HepG2 (cell line): ENCODE results near the gene ABCD4. TPM values are rescaled to one million over a fixed set of nuclear protein-coding genes. Genes with fewer than 3 reads are reported as not detected.

Experiments used
- ATAC-seq: fragments of 200-7000 bp; cut with Tn5 transposase; 3 replicates; pipeline ENCODE4 v1.9.1; 2020; ENCODE audit warnings: mild to moderate bottlenecking, moderate library complexity
- BruUV-seq: library from RNA; stranded (reverse); fragments of 400-500 nt; replicated peaks from 2 replicates; lab custom pipeline; 2021; lab: Mats Ljungman, UMichigan
- CTCF ChIA-PET: fragments of 300-600 bp; formaldehyde crosslinking; extraction: SDS; loops from one replicate; lab custom pipeline; 2021; ENCODE audit warnings: low total read pairs, inconsistent platforms, low intra/inter-chr PET ratio; lab: Yijun Ruan, JAX
- POLR2A ChIA-PET: fragments of 350-600 bp; sonication (Branson Sonifier 250); formaldehyde crosslinking; loops from one replicate; lab custom pipeline; 2020; ENCODE audit warnings: antibody characterized with exemption, inconsistent platforms; lab: Yijun Ruan, JAX
- DNase-seq: peaks from one replicate; pipeline ENCODE4 v3.0.0-alpha.2; 2015; ENCODE audit warnings: low spot score
- FAIRE-seq: peaks from 3 replicates; lab custom pipeline; 2011; peaks lifted over from hg19 to GRCh38; lab: Jason Lieb, UNC
- H2AFZ ChIP-seq: one replicate; pipeline ENCODE4 v1.6.1; 2011; ENCODE audit warnings: low read length, inconsistent platforms
- H3K27ac ChIP-seq: fragments of 300-600 bp; 3 replicates; pipeline ENCODE4 v1.8.0; 2011; ENCODE audit warnings: mixed run types, mild to moderate bottlenecking, mixed read lengths, low read length, inconsistent platforms; ENCODE audit not compliant: insufficient read depth; ENCODE audit errors: extremely low read length
- H3K27me3 ChIP-seq, 2 experiments: fragments of 200-600 bp in 1 of 2; 2 replicates in 1 of 2; 3 replicates in 1 of 2; pipeline versions ENCODE4 v1.6.0 to v1.8.0; 2011; ENCODE audit warnings: low read length in 2 of 2, mild to moderate bottlenecking in 2 of 2, moderate library complexity in 2 of 2, inconsistent platforms in 1 of 2; ENCODE audit not compliant: insufficient read depth in 2 of 2, control insufficient read depth in 1 of 2
- H3K36me3 ChIP-seq, 2 experiments: fragments of 200-600 bp in 1 of 2; replicated peaks in 1 of 2; 2 replicates in 1 of 2; 3 replicates in 1 of 2; pipeline versions ENCODE4 v1.5.1 to v1.8.0; 2011; ENCODE audit warnings: low read length in 2 of 2, inconsistent platforms in 1 of 2; ENCODE audit not compliant: insufficient read depth in 2 of 2, control insufficient read depth in 1 of 2
- H3K4me1 ChIP-seq: 2 replicates; pipeline ENCODE4 v1.5.1; 2012; ENCODE audit warnings: low read length, inconsistent platforms; ENCODE audit not compliant: insufficient read depth
- H3K4me2 ChIP-seq: 2 replicates; pipeline ENCODE4 v1.6.0; 2011; ENCODE audit warnings: low read depth, low read length, inconsistent platforms
- H3K4me3 ChIP-seq, 3 experiments: fragments of 200-600 bp in 1 of 3; sonication (generic), shearing (Covaris generic) in 1 of 3; replicated peaks in 1 of 3; 2 replicates each; pipeline ENCODE4 v1.5.1; 2011 to 2016; ENCODE audit warnings: low read length in 3 of 3, inconsistent platforms in 2 of 3, low read depth in 2 of 3, mild to moderate bottlenecking in 2 of 3, control low read depth in 1 of 3, mixed read lengths in 1 of 3; ENCODE audit not compliant: insufficient read depth in 1 of 3
- H3K79me2 ChIP-seq: one replicate; pipeline ENCODE4 v1.6.1; 2011; ENCODE audit warnings: low read length, inconsistent platforms; ENCODE audit not compliant: insufficient read depth
- H3K9ac ChIP-seq: 2 replicates; pipeline ENCODE4 v1.6.0; 2011; ENCODE audit warnings: mild to moderate bottlenecking, low read depth, low read length, inconsistent platforms; ENCODE audit not compliant: insufficient read depth
- H3K9me3 ChIP-seq: 2 replicates; pipeline ENCODE4 v1.5.1; 2012; ENCODE audit warnings: mild to moderate bottlenecking, low read length
- H4K20me1 ChIP-seq: 2 replicates; pipeline ENCODE4 v1.6.0; 2011; ENCODE audit warnings: inconsistent platforms, mild to moderate bottlenecking, low read length, moderate library complexity; ENCODE audit not compliant: insufficient read depth
- GABPA ChIP-seq, 2 experiments: IDR thresholded peaks; 2 replicates each; pipeline ENCODE4 v1.6.1; 2011 to 2016; ENCODE audit warnings: low read depth in 2 of 2, low read length in 1 of 2, missing biosample characterization in 1 of 2, missing genetic modification characterization in 1 of 2
- HNRNPL ChIP-seq: fragments of 200-400 bp; formaldehyde crosslinking; IDR thresholded peaks from 2 replicates; pipeline ENCODE4 v1.6.1; 2017; ENCODE audit warnings: mild to moderate bottlenecking, low read depth, low read length
- HOXA3 ChIP-seq: sonication (generic); formaldehyde crosslinking; IDR thresholded peaks from 2 replicates; pipeline ENCODE4 v1.5.0; 2020; ENCODE audit warnings: missing genetic modification reagents
- MYC ChIP-seq: sonication (generic); formaldehyde crosslinking; IDR thresholded peaks from 2 replicates; pipeline ENCODE4 v1.9.0; 2021; ENCODE audit warnings: missing genetic modification reagents, borderline replicate concordance
- PAX8 ChIP-seq: sonication (generic); formaldehyde crosslinking; IDR thresholded peaks from 2 replicates; pipeline ENCODE4 v1.8.0; 2022; ENCODE audit warnings: mild to moderate bottlenecking, missing genetic modification reagents, borderline replicate concordance
- PAXIP1 ChIP-seq: sonication (generic); formaldehyde crosslinking; conservative IDR thresholded peaks from 2 replicates; pipeline ENCODE4 v1.4.0; 2020; ENCODE audit warnings: mild to moderate bottlenecking, missing genetic modification reagents, moderate library complexity
- RORA ChIP-seq: sonication (generic); formaldehyde crosslinking; IDR thresholded peaks from 2 replicates; pipeline ENCODE4 v1.5.0; 2020; ENCODE audit warnings: mild to moderate bottlenecking, missing genetic modification reagents, moderate library complexity
- RXRA ChIP-seq: sonication (generic); formaldehyde crosslinking; IDR thresholded peaks from 2 replicates; pipeline ENCODE4 v1.5.1; 2020; ENCODE audit warnings: missing genetic modification reagents
- SSRP1 ChIP-seq: IDR thresholded peaks from 2 replicates; pipeline ENCODE4 v1.6.1; 2016; ENCODE audit warnings: control low read depth
- TFDP2 ChIP-seq: sonication (generic); formaldehyde crosslinking; IDR thresholded peaks from 2 replicates; pipeline ENCODE4 v1.4.0; 2020; ENCODE audit warnings: missing genetic modification reagents
- ZNF496 ChIP-seq: sonication (generic); formaldehyde crosslinking; IDR thresholded peaks from 2 replicates; pipeline ENCODE4 v1.8.1; 2023; ENCODE audit warnings: mild to moderate bottlenecking, moderate library complexity, missing genetic modification reagents; ENCODE audit not compliant: insufficient replicate concordance
- ZNF550 ChIP-seq: sonication (generic); formaldehyde crosslinking; IDR thresholded peaks from 2 replicates; pipeline ENCODE4 v1.4.0; 2020; ENCODE audit warnings: mild to moderate bottlenecking, missing genetic modification reagents, borderline replicate concordance
- WGBS: methylation state at CpG from one replicate; pipeline ENCODE4 v1.1.6; 2017; ENCODE audit warnings: low lambda C conversion rate; 5-methylcytosine and 5-hydroxymethylcytosine counted together
- in situ Hi-C: cut with HindIII; loops from 2 replicates; pipeline ENCODE4 v1.10.0; 2017; ENCODE audit warnings: low pct_unique_long_range_greater_than_20kb; ENCODE audit not compliant: extremely low pct_ligation_motif_present
- intact Hi-C: fragments of 100-400 bp; cut with micrococcal nuclease; formaldehyde crosslinking; loops from one replicate; pipeline ENCODE4 v1.10.0; 2022; ENCODE audit not compliant: unreplicated experiment
- polyA plus RNA-seq, 8 experiments: library from polyadenylated mRNA; depleted of rRNA in 3 of 8; stranded (reverse) in 7 of 8; unstranded in 1 of 8; fragments of >200 nt; fragmentation: Illumina TruSeq in 4 of 8; extraction: Trizol in 4 of 8; gene quantifications; 2 replicates each; pipeline versions ENCODE4 v1.2.1 to v1.2.3, GENCODE V29; 2011 to 2016; ENCODE audit warnings: low read depth in 4 of 8, missing spikeins in 1 of 8, mixed read lengths in 1 of 8; ENCODE audit not compliant: insufficient read depth in 1 of 8
- total RNA-seq, 5 experiments: library from RNA; depleted of rRNA; stranded (reverse); fragments of >200 nt; fragmentation: Illumina TruSeq; extraction: Trizol; gene quantifications; 2 replicates each; pipeline ENCODE4 v1.2.3, GENCODE V29; 2016; ENCODE audit warnings: low read depth in 1 of 5
- TF ChIP-seq, protein P1 (sequence below): sonication (generic); formaldehyde crosslinking; IDR thresholded peaks from 2 replicates; pipeline ENCODE4 v1.4.0; 2020; ENCODE audit warnings: missing genetic modification reagents, borderline replicate concordance
- TF ChIP-seq, protein P2 (sequence below): IDR thresholded peaks from 2 replicates; pipeline ENCODE4 v1.6.1; 2016

The ABCD4 gene
- total and polyA plus RNA-seq, 2 of the 13 experiments (the other 11 are each of a cell fraction or from before 2014, with no cell fraction given) = 47.5 to 50.5 TPM

GRCh38 chr14:74296037-74296467 is 6.7 kb downstream of the ABCD4 start:
- H4K20me1 ChIP-seq = peaks cover 14% of the 10 kb centered on the region
- peaks cover 48% of the 10 kb centered on the region for H3K79me2 ChIP-seq
- WGBS = 45% methylated on average over 9 of the region's 9 CpGs
- no peak overlapping the region for H2AFZ ChIP-seq
- H3K27ac ChIP-seq = peak overlapping the region; percentile 45
- in situ Hi-C loops (no loop called here), intact Hi-C loops (no loop called here)
- peak; percentile 90 for ATAC-seq
- peaks cover 31 to 65% of the 10 kb centered on the region in 2 experiments for H3K36me3 ChIP-seq
- no TSS peak for BruUV-seq
- peaks cover 63% of the 10 kb centered on the region for H3K4me1 ChIP-seq
- ChIA-PET POLR2A (interaction anchor here (1.1 kb wide), 1 partner anchor 12 kb away, joined by 3 read pairs; no protein-coding TSS in a partner anchor), CTCF (no interaction called here)
- H3K9me3 ChIP-seq = no peaks in the 10 kb centered on the region
- DNase-seq = peak; percentile 66
- no peaks in the 10 kb centered on the region for H3K27me3 ChIP-seq
- FAIRE-seq = peak; percentile 30
- H3K9ac ChIP-seq = peak overlapping the region; percentile 41
- peak overlapping the region; percentile 38 for H3K4me2 ChIP-seq
- no peak overlapping the region for H3K4me3 ChIP-seq
- TF ChIP-seq PAX8 (CRISPR knock-in tag) (no peak), TFDP2 (CRISPR knock-in tag) (peak; percentile 85), RORA (CRISPR knock-in tag) (no peak), PAXIP1 (CRISPR knock-in tag) (peak; percentile 86), ZNF496 (CRISPR knock-in tag) (no peak), GABPA (IDR thresholded peaks at IDR 0.05; ENCODE audit: low read depth, low read length) (no peak), GABPA (CRISPR knock-in tag; IDR thresholded peaks at IDR 0.05; ENCODE audit: low read depth) (peak; percentile 71), ZNF550 (CRISPR knock-in tag) (no peak), RXRA (CRISPR knock-in tag) (peak; percentile 69), HNRNPL (no peak), MYC (CRISPR knock-in tag) (peak; percentile 99), HOXA3 (peak; percentile 76; the same call in 1 of the 2 replicates), SSRP1 (no peak)
- TF ChIP-seq, protein P1, sequence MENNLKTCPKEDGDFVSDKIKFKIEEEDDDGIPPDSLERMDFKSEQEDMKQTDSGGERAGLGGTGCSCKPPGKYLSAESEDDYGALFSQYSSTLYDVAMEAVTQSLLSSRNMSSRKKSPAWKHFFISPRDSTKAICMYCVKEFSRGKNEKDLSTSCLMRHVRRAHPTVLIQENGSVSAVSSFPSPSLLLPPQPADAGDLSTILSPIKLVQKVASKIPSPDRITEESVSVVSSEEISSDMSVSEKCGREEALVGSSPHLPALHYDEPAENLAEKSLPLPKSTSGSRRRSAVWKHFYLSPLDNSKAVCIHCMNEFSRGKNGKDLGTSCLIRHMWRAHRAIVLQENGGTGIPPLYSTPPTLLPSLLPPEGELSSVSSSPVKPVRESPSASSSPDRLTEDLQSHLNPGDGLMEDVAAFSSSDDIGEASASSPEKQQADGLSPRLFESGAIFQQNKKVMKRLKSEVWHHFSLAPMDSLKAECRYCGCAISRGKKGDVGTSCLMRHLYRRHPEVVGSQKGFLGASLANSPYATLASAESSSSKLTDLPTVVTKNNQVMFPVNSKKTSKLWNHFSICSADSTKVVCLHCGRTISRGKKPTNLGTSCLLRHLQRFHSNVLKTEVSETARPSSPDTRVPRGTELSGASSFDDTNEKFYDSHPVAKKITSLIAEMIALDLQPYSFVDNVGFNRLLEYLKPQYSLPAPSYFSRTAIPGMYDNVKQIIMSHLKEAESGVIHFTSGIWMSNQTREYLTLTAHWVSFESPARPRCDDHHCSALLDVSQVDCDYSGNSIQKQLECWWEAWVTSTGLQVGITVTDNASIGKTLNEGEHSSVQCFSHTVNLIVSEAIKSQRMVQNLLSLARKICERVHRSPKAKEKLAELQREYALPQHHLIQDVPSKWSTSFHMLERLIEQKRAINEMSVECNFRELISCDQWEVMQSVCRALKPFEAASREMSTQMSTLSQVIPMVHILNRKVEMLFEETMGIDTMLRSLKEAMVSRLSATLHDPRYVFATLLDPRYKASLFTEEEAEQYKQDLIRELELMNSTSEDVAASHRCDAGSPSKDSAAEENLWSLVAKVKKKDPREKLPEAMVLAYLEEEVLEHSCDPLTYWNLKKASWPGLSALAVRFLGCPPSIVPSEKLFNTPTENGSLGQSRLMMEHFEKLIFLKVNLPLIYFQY (CRISPR knock-in tag) = no peak
- TF ChIP-seq, protein P2, sequence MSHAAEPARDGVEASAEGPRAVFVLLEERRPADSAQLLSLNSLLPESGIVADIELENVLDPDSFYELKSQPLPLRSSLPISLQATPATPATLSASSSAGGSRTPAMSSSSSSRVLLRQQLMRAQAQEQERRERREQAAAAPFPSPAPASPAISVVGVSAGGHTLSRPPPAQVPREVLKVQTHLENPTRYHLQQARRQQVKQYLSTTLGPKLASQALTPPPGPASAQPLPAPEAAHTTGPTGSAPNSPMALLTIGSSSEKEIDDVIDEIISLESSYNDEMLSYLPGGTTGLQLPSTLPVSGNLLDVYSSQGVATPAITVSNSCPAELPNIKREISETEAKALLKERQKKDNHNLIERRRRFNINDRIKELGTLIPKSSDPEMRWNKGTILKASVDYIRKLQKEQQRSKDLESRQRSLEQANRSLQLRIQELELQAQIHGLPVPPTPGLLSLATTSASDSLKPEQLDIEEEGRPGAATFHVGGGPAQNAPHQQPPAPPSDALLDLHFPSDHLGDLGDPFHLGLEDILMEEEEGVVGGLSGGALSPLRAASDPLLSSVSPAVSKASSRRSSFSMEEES = peak; percentile 89
